ENCODE measurements around the gene TRABD2A.

Gene TRABD2A

DNA sequence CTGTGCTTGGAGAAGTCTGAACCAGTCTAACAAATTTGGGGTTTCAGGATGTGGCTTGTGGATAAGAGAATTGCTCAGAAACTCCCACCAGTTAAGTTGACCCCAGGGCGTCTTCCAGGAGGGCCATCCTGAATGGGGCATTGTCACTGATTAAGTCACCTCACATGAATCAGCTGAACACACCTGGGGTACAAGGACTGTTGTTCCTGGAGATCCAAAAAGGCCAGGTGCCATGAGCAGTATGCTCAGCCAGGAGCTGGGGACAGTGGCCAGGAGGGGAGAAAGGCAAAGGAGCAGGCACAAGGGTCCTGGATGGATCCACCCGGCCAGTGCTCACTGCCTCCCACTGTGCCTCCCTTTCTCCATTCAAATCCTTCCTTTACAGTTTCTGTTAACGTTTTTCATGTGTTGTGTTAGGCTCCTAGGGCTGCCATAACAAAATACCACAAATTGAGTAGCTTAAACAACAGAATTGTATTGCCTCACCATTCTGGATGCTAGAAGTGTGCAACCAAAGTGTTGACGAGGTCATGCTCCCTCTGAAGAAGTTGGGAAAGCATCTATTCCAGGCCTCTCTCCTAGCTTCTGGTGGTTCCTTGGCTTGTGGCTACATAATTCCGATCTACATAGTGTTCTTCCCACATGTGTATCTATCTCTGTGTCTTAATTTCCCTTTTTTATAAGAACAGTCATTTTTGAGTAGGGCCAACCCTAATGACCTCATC, 33.4 kb downstream of the TRABD2A start:
- DNase-seq, result no peak

DNA sequence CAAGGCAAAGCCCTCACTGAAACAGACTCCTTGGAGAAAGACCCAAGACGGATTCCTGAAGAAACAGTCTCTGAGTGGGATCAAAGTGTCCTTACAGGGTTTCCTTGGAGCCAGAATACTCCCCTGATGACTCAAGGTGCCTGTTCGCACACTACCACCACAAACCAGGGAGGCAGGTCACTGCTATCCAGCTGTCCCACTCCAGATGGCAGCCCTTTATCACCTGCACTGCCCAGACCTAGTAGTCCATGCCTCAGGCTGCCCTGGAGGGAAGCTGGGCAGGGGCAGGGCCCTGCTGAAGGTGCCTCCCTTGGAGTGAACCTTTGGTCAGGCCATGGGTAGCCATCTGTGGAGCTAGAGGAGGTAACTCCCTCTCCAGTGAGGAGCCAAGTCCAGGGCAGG, 34.1 kb downstream of the TRABD2A start:
- DNase-seq, result no peak

DNA sequence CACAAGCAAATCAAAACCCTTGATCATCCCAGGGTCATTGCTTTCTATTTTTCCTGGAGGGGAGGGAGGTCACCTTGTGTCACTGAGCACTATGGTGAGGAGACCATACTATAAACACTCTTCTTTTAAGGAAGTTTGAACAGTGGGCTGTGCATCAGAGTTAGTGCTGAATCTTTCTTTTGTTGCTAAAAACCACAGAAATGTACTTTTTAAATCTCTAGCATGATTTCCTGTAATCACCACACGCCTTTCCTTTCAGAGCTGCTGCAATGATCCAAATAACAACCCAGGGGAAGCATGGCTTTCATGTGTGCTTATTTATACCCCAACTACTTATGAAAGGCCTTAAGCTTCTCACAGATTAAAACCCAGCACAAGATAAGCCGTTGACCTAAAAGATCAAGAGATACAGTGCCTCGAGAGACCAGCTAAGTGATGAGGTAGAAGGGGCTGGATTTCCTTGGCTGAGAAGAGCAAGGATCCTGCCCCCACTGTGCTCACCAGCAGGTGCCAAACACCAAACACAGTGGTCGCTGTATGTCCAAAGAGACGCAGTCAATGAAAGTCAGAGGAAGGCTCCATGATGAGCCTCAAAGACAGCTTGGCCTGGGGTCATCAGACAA, 34.7 kb downstream of the TRABD2A start:
- peak; percentile 81 to 91 for DNase-seq

DNA sequence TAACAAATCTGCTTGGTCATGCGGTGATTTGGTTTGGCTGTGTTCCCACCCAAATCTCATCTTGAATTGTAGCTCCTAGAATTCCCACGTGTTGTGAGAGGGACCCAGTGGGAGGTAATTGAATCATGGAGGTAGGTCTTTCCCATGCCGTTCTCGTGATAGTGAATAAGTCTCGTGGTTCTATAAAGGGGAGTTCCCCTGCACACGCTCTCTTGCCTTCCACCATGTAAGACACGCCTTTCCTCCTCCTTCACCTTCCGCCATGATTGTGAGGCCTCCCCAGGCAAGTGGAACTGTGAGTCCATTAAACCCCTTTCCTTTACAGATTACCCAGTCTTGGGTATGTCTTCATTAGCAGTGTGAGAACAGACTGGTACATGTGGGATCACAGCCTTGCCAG, 36.7 kb downstream of the TRABD2A start:
- peak; percentile 12 to 41 for DNase-seq

DNA sequence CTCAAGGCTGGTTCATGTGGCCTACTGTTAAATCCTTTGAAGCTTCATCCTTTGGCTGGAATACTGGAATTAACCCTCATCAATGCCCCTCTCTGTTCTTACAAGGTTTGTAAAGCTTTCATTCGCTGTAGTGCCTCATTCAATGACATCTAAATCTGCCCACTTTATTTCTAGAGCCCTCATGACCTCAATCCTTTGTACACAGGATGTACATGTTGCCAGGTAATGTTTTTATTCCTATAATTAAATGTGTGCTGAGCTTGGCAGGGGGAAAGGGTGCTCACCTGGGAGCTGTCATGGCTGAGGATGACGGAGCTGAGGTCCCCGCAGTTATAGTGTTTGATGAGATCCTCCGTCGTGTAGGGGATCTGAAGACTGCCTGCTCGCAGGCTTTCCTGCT, 39.3 kb downstream of the TRABD2A start:
- DNase-seq, result peak; percentile 23 to 38

DNA sequence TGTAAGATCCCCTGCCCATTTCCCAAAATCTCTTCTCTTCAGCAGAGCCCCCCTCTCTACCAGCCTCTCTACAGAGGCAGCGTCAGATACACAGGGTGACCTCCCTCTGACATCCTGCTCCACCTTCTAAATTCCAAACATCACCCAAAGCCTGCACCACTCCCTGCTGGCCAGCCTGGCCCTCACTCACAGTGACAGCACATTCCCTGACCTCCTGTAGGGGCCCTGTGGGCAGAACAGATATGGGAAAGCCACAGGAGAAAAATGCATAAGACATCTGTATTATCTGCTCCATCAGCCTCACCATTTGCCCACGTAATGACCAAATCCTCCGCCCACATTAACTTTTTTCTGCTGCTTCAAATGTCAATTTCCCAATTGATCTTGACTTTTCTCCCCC, 40.6 kb downstream of the TRABD2A start:
- DNase-seq, result peak in 1 of 2 donors; percentile 40

DNA sequence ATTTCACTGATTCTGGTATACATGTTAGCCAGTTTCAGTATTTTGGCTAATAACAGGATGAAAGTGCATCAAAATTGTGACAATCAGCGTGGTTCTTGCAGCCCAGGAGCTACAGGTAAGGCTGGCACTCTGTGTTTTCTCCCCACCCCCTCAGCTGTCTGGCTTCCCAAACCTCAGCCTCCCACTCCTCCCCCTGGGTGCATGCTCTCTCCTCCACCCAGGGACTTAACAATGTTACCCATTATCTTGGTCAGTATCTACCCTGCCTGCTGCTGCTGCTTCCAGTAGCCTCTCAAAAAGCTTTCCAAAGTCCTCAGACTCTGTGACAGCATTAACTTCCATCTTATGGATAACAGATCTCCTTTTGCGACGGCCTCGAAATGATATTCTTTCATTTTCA, 41.0 kb downstream of the TRABD2A start:
- no peak for DNase-seq

DNA sequence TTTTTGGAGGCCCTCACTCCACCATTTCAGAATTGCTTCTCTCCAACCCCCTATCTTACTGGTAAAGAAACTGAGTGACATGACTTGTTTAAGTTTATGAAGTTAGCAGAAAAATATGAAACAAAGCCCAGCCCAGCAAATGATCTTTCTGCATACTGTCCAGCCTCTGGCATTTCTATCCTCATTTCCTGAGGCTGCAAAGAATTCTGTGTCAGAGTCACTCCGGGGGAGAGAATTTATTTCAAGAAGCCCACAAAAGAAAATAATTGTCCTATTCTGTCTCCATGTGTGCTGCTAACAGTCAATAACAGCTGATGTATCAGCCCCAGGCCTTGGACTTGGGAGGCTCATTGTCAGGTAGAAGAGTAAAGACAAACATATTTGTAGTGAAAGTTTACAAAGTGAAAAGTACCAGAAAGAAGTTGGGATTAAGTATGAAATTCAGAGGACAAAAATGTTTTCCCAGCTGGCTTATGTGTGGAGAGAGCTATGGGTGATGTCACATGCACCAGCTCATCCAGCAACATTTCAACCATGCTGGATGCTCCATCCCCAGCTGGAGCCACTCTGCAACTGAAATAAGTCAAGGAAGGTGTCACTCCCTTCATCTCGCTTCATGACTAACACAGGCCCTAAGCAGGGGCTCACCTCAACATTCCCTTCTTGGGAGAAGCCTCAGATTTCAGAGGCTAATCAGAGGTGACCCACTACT, 42.3 kb downstream of the TRABD2A start:
- DNase-seq, result no peak

DNA sequence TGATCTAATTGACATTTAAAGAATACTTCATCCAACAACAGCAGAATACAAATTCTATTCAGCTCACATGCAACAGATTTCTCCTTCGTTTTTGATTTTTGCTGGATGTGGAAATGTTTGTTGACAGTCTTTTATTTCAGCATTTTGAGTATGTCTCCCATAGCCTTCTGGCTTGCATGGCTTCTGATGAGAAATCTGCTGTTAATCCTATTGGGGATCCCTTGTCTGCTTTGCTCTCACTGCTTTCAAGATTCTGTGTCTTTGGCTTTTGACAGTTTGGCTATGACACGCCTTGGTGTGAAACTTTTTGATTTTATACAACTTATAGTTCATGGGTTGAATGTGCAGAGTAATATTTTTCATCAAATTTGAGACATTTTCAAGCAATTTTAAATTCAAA, 44.7 kb downstream of the TRABD2A start:
- DNase-seq, result no peak

DNA sequence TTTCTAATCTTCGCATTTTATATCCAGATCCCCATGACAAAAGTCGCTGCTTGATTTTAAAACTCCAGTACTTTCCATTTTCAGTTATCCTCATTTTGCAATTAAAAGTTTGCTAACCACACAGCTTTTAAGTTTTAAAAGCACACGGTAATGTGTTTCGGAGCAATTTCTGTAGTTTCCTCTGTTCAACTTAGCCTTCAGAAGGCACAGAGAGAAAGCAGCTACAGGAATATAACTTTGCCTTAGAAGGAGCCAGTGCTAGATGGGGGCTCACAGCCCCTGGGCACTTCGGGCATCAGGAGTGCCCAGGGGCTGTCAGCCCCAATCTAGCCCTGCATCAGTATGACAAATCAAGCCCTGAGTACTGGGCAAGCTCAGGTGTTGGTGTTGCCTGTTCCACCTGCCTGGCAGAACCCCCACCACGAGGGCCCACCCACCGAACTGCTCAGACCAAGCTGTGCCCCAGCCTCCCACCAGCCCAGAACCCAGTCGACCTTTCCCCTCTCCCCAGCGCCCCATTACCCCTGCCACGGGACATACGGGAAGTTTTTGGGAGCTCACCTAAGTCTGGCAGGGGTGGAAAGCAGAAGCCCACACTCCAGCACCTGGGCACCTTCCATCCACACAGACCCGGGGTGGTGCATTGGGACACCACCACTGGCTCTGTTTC, 47.3 kb downstream of the TRABD2A start:
- no peak for DNase-seq

DNA sequence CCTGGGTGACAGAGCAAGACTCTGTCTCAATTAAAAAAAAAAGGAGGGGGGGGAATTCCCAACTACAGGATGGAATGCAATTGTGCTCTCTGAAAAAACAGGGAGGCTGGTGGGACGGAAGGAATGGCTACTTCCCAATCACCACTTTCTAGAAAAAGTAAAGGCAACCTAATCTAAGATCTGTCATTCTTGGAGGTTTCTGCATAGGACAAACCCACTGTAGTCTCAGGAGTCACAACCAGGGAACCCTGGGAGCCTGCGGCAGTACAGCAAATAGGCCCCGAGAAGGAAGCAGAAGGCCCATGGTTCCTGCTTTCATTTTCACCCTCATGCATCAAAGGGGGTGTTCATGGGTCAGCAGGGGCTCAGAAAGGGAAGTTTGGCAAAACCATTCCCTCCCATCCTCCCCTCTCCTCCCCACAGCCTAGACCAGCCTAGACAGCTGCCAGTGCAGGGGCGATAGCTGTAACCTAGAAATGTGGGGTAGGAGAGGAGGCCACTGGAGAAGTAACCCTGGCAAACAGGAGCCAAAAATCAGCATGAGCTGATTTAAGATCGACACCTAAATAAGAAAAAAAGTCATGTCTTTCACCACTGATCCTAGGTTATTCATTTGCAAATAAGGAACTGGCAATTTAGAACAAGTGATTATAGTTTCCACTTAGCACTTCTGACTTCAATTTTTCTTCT, 48.0 kb downstream of the TRABD2A start:
- DNase-seq, result peak; percentile 32 to 49

DNA sequence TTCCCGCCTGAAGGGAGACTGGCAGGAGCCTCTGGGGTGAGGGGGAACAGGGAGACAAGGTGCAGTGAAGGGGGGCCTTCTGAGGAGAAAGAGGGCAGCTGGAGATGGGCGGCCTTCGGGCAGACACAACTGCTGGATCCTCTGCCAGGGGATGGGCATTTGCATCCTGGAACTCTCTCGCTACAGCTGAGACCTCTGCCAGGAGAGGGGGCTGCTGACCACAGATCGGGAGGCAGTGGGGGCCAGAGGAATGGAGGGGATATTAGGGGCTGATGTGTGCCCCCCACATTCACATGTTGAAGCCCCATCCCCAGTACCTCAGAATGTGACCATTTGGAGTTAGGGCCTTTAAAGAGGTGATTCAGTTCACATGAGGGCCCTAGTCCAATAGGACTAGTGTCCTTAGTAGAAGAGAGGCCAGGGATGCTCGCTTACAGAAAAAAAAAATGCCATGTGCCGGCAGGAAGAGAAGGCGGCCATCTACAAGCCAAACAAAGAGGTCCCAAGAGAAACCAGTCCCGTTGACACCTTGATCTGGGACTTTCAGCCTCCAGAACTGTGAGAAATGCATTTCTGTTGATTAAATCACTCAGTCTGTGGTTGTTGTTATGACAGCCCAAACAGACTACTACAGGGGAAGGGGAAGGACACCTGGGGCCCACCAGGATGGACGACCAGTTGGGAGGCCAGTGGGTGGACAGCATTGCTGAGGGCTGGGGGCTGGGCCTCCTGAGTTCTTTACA, 50.0 kb downstream of the TRABD2A start:
- DNase-seq, result no peak

DNA sequence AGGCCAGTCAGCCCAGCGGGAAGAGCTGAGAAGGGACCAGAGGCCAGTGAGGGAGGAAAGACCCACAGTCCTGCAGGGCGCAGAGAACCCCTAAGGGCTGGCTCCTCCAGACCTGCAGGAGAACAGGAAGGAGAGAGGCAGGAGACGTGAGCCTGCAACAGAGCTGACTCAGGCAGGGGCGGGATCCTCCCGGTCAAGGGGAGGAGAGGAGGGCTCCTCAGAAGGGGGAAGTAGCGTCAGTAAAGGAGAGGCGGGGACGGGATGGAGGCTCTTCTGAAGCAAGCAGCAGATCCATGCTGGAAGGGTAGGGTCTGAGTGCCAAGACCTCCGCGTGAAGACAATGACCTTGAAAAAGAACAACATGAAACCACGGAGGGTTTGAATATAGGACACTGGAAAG, 50.8 kb downstream of the TRABD2A start:
- peak in 1 of 2 donors; percentile 46 for DNase-seq

DNA sequence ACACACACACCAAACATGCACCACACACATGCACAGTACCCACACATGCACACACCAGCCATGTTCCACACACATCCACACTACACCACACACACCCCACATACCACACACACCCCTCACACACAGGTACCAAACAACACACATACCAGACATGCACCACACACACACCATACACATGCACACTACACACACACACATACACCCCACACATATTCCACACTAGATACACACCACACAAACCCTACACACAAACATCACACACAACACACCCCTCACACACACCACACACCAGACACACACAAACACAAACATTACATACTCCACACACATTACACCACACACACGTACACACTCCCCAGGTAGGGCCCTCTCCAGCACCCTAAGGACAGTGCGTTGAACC, 51.2 kb downstream of the TRABD2A start:
- no peak for DNase-seq

DNA sequence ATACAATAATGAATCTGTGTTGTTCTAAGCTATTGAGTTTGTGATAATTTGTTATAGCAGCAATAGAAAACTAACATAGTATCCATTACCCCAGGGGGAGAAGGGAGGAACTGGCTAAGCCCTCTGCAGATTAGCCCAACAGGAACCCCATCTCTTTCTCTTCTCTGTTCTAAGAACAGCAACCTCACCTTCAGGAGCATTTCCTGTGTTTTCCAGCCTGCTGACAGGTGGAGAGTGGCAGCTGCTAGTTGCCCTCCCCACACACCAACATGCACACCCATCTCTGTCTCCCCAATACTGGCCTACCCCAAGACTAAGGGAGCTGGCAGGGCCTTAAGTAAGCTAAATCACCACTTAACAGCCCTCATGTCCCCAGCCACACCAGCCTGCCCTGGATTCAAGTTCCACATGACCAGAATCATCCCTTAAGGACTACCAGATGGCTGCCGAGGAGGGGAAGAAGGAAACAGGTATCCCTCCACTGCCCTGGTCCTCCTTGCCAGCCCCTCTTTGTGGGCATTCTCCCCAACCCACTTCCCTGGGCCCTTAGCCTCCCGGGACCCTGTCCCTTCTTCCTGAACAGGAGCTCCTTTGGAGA, 52.8 kb downstream of the TRABD2A start:
- DNase-seq, result no peak

DNA sequence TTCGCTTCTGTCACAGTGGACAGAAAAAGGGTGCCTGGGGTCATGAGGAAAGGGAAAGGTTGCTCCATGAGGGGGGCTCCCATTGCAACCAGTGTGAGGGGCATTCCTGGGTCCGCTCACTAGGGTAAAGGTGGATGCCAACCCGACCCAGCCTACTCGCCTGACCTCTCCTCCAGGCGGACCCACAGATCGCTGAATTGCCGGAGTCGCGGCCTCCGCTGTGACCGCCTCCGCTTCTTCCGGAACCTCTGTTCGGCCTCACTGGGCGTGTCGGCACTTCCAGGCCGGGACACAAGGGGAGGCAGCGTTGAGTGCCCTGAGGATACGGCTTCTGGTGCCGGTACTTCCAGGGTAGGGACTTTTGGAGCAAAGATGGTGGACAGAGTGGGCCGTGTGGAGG, 57.1 kb downstream of the TRABD2A start:
- DNase-seq, result no peak

DNA sequence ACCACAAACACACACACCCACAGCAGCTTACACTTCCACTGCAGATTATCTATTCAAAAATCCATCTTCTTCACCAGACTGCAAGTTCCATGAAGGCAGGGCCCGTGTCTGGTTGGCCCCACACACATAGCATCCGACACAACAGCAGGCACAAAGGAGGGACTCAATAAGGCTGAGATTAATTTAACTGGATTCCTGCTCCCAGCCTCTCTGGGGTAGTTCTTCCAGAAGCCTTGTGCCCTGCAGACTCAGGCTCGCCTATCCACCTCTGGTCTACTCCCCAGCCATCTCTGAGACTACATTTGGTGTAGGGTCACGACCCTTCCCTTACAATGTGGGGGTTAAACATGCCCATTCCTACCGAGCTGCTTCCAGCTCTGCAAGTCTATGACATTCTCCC, 57.7 kb downstream of the TRABD2A start:
- DNase-seq, result no peak

DNA sequence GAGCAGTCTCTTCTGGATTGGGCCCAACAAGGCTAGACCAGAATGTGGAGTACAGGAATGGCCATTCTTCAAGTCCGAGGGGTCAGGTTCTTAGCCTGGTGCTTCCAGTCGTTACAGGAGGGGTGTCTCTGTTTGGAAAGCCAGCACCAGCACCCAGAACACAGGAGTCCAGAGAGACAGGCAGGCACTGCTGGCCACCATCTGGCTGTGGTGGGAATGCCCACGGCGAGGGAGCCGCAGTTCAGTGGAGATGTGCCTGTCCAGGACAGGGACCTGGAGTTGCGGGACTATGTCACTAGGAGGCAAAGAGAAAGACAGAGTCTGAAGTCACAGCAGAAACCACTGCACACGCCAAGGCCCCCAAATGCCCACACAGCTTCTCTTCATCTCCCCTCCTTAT, 59.1 kb downstream of the TRABD2A start:
- no peak for DNase-seq

DNA sequence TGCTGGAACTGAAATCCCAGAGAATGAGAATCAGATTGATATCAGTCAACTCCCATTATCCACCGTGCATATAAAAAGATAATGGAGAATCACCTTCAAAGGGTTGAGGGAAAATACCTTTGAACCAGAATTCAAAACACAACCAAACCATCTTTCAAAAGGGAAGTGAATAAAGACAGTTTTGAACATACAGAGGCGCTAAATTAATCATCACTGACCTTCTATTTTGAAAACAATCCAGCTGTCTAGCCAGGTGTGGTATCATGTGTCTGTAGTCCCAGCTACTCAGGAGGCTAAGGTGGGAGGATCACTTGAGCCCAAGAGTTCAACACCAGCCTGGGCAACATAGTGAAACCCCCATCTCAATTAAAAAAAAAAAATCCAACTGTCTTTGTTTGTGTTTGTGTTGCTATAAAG, 63.6 kb downstream of the TRABD2A start:
- DNase-seq, result no peak

DNA sequence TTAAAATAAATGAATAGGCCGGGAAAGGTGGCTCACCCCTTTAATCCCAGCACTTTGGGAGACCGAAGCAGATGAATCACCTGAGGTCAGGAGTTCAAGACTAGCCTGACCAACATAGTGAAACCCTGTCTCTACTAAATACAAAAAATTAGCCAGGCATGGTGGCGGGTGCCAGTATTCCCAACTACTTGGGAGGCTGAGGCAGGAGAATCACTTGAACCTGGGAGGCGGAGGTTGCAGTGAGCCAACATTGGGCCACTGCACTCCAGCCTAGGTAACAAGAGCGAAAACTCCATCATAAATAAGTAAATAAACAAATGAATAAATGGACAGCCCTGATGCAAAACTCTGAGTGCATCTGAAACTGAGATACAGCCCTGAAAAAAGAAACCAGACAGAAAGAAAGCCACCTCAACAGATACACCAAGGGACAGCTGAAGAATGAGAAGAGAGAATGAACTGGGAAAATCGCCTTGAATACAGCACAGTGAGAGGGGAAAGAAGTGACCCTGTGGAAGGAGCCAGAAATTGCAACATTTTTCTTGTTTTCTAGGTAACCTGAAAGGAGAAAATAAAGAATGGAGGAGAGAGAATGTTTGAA, 64.4 kb downstream of the TRABD2A start:
- DNase-seq, result no peak

DNA sequence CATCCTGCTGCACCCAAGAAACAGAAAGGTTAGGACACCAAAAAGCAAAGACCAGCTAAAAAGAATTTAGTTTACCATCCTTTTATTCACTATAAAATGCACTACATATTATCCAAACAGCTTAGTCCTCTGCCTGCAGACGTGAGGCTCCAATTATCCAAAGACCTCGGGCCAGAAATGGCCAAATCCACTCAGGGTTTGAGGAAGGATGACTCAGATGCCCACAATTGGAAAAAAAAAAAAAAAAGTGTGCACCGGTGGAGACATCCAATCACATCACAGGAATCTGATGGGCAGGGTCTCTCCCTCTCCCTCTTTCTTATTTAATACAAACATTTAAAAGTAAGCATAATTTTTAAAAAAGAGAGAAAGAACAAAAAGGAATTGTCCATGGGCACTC, 65.7 kb downstream of the TRABD2A start:
- DNase-seq, result no peak
